GM10248 (cell line): ENCODE results near the gene CA10.

Experiments
- CTCF ChIA-PET: fragments of 300-600 bp; sonication (Branson Sonifier 250); formaldehyde crosslinking; extraction: SDS; loops from one replicate; lab custom pipeline; 2021; ENCODE audit warnings: antibody characterized with exemption; lab: Yijun Ruan, JAX
- POLR2A ChIA-PET: fragments of 350-650 bp; sonication (Branson Sonifier 250); formaldehyde crosslinking; extraction: SDS; loops from one replicate; lab custom pipeline; 2020; ENCODE audit warnings: antibody characterized with exemption; lab: Yijun Ruan, JAX
- DNase-seq: peaks from one replicate; pipeline ENCODE4 v3.0.0; 2012; ENCODE audit errors: extremely low spot score
- TF ChIP-seq, protein P1 (sequence below): IDR thresholded peaks from 2 replicates; pipeline ENCODE4 v1.5.1; 2012; ENCODE audit warnings: mild to moderate bottlenecking, low read depth; ENCODE audit errors: extremely low read depth, missing control alignments, control extremely low read depth

The CA10 gene

DNA sequence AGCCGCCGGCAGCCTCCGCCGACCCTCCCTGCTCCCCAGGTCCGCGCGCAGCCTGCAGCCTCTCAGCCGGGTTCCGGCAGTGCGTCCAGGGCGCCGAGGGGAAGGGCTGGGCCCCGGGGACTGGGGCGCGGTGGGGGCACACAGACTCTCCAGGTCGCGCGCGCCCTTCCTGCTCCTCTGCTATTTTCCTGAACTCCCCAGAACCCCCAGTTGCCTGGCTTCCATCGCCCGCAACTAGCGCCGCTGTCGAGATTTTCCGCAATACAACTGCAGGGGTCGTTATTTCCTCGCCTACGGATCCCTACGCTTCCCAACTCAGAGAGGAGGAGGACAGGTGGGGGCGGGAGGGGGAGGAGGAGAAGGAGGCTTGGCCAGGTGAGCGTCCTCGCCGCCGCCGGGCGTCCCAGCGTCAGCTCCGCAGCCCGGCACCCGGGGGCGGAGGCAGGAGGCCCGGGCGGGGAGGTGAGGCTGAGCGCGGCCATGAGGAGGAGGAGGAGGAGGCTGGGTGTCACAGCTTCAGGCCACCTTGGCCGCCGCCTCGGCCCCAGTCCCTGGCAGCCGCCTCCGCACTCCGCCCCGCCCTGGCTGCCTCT is at the start of gene CA10:
Gene CA10, minus strand, starts transcription at position 265 of the 593 bp plus-strand sequence.
- peak; percentile 15 for DNase-seq
- TF ChIP-seq, protein P1, sequence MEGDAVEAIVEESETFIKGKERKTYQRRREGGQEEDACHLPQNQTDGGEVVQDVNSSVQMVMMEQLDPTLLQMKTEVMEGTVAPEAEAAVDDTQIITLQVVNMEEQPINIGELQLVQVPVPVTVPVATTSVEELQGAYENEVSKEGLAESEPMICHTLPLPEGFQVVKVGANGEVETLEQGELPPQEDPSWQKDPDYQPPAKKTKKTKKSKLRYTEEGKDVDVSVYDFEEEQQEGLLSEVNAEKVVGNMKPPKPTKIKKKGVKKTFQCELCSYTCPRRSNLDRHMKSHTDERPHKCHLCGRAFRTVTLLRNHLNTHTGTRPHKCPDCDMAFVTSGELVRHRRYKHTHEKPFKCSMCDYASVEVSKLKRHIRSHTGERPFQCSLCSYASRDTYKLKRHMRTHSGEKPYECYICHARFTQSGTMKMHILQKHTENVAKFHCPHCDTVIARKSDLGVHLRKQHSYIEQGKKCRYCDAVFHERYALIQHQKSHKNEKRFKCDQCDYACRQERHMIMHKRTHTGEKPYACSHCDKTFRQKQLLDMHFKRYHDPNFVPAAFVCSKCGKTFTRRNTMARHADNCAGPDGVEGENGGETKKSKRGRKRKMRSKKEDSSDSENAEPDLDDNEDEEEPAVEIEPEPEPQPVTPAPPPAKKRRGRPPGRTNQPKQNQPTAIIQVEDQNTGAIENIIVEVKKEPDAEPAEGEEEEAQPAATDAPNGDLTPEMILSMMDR: no peak

DNA sequence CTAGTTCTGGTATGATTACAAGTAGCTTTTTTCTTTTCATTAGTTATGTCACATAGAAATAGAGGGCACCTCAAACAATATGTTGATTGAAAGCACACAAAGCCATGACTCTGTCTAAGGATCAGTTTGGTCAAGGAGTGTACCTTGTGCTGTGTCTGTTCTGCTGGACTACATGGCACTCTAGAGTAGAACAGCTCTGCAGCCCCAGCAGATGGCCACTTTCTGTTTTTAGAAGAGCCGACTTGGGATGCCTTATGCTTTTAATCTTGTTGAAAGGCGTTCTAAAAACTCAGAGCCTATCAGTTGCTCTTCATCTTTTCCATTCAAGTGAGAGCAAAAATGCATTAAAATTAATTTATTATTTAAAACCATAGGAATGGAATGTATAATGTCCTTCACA is 49.3 kb upstream of the CA10 start:
- no peak for DNase-seq
- TF ChIP-seq, protein P1: no peak
- ChIA-PET CTCF (no interaction called here), POLR2A (no interaction called here)

More for the DNA sequence above, at the start of gene CA10:
- POLR2A ChIA-PET: no interaction called here
- CTCF ChIA-PET: no interaction called here

DNA sequence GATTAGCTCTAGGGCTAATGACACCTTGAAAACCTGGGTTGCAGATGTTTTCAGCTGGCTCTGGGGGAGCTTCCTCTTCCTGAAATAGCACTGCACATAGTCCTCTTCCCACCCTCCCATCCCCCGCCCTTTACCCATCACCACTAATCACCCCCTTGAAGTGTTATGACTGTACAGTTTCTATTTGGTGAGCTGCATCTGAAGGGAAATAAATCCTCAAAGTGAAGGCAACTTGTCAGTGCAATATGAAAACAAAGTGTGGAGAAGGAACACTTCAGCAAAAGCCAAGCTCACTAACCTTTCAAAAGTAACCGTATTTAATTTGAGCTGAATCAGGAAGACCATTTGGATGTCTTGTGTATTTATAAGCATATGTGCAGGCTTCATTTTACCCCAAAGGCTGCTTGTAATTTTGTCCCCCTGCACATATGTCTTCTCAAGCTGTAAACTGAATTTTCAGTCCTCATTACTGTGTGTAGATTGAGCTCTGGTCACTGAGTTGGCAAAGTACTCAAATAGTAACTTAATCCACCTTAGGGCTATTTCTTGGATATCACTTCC is 44.1 kb upstream of the CA10 start:
- CTCF ChIA-PET: interaction anchor here (1.4 kb wide), 2 partner anchors 8 to 12 kb away, joined by 4 to 5 read pairs; no protein-coding TSS in a partner anchor
- DNase-seq: no peak
- TF ChIP-seq, protein P1: no peak
- POLR2A ChIA-PET: no interaction called here

GRCh38 chr17:52201767-52202519 is 43.4 kb upstream of the CA10 start:
- TF ChIP-seq, protein P1: no peak
- CTCF ChIA-PET: interaction anchor here (1.4 kb wide), 2 partner anchors 9 to 15 kb away, joined by 3 to 5 read pairs; no protein-coding TSS in a partner anchor
- no peak for DNase-seq
- POLR2A ChIA-PET: no interaction called here

DNA sequence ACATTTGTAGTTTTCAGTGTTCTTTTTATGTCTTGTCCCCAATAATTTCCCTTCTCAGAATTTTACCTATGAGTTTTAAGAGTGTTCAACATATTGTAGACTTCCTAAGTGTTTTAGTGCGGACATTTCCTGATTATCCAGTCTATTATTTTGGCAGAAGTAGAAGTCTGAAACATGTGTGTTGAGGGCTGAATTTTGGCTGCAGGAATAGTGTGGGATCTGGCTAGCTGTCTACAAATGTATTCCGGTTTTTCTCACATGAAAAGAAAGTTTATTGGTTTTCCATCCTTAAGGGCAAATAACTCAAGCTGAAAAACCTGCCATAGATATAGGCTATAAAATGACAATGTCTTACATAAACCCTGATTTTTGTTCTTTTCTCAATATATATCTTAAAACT is 33.0 kb upstream of the CA10 start:
- no peak for DNase-seq
- POLR2A ChIA-PET: no interaction called here
- TF ChIP-seq, protein P1: no peak
- CTCF ChIA-PET: no interaction called here

- ChIA-PET POLR2A (no interaction called here), CTCF (no interaction called here)
- no peak for DNase-seq
- TF ChIP-seq, protein P1: no peak
Observed at GRCh38 chr17:52181782-52182181, 23.3 kb upstream of the CA10 start.
